Suprapubic skin (tissue), 3 donors: ENCODE data around the gene MKNK2.

Source experiments
- POLR2A ChIP-seq, 2 donors: fragments of 450-650 bp; IDR thresholded peaks; one replicate each; pipeline ENCODE4 v1.6.1; 2017; ENCODE audit warnings: antibody characterized with exemption in 2 of 2, mild to moderate bottlenecking in 2 of 2, moderate library complexity in 2 of 2
- TF ChIP-seq, protein P1 (sequence below), 2 donors: fragments of 200-600 bp in 1 of 2; fragments of 450-650 bp in 1 of 2; sonication (generic) in 1 of 2; IDR thresholded peaks; one replicate each; pipeline ENCODE4 v1.5.1; 2016 to 2019; ENCODE audit warnings: antibody characterized with exemption in 2 of 2, mild to moderate bottlenecking in 1 of 2, moderate library complexity in 1 of 2

DNA sequence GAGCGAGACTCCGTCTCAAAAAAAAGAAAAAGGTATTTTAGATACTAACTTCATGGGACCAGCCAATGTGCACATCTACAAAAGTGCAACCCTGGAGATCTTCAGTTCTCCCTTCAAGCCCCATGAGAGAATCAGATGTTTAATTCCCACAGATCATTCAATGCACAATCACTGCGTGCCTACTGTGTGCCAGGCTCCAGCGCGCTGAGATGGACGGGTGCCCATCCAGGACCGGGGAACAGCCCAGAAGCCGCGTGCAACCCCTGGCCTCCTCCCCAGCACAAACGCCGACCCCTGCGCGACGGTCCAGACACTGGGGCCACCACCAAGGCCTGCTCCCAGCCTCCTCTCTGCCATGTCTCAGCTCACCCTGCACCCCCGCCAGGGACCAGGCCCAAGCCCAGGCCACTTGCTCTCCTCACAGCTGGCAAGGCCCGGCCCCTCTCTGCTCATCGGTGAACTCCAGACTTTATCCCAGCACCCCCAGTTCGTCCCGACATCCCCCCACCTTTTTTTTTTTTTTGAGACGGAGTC lies 40.8 kb downstream of the MKNK2 start:
- TF ChIP-seq, protein P1, sequence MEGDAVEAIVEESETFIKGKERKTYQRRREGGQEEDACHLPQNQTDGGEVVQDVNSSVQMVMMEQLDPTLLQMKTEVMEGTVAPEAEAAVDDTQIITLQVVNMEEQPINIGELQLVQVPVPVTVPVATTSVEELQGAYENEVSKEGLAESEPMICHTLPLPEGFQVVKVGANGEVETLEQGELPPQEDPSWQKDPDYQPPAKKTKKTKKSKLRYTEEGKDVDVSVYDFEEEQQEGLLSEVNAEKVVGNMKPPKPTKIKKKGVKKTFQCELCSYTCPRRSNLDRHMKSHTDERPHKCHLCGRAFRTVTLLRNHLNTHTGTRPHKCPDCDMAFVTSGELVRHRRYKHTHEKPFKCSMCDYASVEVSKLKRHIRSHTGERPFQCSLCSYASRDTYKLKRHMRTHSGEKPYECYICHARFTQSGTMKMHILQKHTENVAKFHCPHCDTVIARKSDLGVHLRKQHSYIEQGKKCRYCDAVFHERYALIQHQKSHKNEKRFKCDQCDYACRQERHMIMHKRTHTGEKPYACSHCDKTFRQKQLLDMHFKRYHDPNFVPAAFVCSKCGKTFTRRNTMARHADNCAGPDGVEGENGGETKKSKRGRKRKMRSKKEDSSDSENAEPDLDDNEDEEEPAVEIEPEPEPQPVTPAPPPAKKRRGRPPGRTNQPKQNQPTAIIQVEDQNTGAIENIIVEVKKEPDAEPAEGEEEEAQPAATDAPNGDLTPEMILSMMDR (IDR thresholded peaks at IDR 0.05): no peak
- no peak for TF ChIP-seq POLR2A (IDR thresholded peaks at IDR 0.05)
